Measurements from ENCODE around the gene NRL.

The NRL gene

GRCh38 chr14:24143511-24143910, 28.8 kb upstream of the NRL start:
- no peak for DNase-seq

GRCh38 chr14:24141097-24141880, 26.5 kb upstream of the NRL start, which contains the start of gene EMC9:
EMC9 (minus strand) TSS chr14:24141591; CDS start chr14:24141304, 287 bp downstream.
- peak; percentile 99 for DNase-seq

DNA sequence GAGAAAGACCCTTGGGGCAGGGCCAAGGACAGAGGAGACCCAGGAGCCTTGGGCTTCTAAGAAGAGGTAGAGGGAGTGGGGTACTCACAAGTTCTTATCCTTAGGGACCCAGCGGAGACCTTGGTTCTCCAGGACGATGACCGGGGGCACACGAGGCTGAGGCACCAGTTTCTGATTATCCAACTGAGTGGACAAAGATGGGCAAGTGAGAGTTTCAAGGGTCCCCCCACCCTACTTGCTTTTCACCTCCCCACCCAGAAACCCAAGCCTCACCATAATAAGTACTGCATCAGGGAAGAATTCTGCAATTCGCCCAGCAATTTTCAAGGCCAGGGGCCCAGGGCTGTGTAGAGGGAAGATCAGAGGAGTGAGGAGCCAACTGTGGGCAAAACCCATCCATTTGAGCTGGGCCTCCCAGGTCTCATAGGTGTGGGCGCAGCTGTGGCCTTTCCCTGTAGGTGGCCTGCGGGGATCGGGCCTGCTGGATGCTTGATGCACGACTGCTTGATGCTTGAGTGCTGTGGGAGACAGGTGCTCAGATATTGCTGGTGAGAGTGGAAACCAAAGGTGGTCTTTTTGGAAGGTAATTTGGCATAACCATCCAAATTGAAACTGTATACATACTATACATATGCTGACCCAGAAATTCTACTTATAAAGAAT, 24.7 kb upstream of the NRL start:
- no peak for DNase-seq

- DNase-seq, result no peak
Measured at GRCh38 chr14:24138396-24139271, 23.9 kb upstream of the NRL start.

DNA sequence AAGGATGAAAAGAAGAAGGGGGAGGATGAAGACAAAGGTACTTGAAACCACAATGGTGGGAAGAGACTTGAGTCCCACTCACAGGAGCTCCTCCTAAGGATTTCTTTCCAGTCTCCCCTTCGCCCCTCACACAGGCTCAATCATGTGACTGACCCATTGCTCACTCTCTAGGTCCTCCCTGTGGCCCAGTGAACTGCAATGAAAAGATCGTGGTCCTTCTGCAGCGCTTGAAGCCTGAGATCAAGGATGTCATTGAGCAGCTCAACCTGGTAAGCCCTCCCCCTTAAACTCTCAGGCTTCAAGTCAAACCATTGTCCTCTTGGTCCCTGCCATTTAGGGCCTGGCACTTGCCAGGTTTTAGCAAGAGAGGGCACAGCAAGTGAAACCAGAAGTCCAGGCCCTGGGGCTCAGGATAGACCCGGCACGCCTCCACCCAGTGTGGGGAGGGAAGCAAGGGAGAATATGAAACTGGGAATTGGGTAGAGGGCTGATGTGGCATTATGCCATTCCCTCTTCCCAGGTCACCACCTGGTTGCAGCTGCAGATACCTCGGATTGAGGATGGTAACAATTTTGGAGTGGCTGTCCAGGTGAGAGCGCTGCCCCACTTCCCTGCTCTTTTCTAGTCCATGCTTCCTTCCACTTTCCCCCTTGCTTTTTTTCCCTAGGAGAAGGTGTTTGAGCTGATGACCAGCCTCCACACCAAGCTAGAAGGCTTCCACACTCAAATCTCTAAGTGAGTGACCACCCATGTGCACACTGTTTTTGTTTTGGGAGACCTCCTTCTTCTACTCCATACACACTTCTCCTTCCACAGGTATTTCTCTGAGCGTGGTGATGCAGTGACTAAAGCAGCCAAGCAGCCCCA, 23.0 kb upstream of the NRL start:
- DNase-seq, result no peak

DNA sequence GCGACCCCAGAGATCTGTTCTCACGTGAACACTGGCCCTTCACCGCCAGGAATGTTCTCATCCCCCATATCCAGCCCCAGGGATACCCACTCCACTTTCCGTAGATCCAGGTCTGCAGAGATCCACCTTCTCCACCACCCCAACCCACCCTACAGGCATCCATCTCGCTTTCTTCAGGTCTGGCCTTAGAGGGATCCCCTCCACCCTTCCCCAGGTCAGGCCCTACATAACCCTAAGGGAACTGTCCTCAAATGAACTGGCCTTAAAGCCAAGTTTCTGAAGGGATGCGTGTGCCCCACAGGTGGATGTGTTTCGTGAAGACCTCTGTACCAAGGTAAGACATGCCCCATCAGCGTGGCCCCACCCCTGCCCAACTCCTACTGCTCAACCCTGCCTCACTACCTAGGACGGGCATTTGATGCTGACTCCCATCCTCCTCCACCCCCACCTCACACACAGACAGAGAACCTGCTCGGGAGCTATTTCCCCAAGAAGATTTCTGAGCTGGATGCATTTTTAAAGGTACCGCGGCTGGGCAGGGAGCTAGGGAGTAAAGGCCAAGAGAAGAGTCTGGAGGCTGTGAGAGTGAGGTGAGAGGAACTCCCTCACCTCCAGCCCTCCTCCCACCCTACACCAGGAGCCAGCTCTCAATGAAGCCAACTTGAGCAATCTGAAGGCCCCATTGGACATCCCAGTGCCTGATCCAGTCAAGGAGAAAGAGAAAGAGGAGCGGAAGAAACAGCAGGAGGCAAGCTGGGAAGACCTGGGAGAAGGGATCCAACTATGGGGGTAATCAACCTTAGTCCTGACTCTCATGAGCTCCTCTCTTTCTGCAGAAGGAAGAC, 22.2 kb upstream of the NRL start:
- no peak for DNase-seq

GRCh38 chr14:24135834-24136683, 21.3 kb upstream of the NRL start, which contains the start of gene PSME1:
PSME1 (plus strand) TSS chr14:24136194; CDS start chr14:24136263, 69 bp downstream.
- peak; percentile 72 for DNase-seq

DNA sequence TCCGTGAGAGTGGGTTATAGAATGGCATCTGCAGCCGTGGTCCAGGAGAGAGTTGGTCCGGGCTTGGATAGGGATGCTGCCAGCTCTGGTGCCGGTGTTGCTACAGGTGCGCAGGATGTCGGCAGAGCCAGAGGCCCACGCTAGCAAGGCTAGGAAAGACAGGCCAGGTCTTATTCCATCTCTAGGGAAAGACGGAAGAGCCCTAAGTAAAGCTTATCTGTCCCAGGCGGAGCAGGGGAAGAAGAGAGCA, 20.8 kb upstream of the NRL start:
- DNase-seq, result no peak

DNA sequence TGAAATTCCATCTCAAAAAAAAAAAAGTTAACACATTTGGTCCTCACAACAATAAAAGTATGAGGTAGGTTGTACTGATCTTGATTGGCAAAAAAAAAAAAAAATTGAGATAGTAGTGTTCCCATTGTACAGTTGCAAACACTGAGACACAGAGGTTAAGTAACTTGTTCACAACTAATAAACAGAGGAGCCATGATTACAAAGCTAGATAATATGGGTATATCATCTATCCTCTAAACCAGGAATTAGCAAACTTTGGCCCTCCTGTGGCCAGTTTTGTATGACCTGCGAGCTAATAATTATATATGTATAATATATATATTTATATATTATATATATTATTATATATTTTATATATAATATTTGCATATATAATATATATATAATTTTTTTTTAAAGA, 19.0 kb upstream of the NRL start:
- DNase-seq, result no peak

- DNase-seq, result no peak
Measured at GRCh38 chr14:24132976-24133375, 18.2 kb upstream of the NRL start.

GRCh38 chr14:24132061-24132685, 17.4 kb upstream of the NRL start:
- DNase-seq, result no peak

- DNase-seq, result no peak
Measured at GRCh38 chr14:24131549-24131966, 16.8 kb upstream of the NRL start.

GRCh38 chr14:24130717-24131548, 16.2 kb upstream of the NRL start:
- no peak for DNase-seq

- no peak for DNase-seq
Measured at GRCh38 chr14:24130380-24130716, 15.6 kb upstream of the NRL start, which contains the start of gene FITM1. FITM1 (plus strand) TSS chr14:24130659; CDS start chr14:24131564, 905 bp downstream.

GRCh38 chr14:24129410-24129998, 14.8 kb upstream of the NRL start:
- no peak for DNase-seq

- DNase-seq, result no peak
Measured at GRCh38 chr14:24127673-24128072, 12.9 kb upstream of the NRL start.

DNA sequence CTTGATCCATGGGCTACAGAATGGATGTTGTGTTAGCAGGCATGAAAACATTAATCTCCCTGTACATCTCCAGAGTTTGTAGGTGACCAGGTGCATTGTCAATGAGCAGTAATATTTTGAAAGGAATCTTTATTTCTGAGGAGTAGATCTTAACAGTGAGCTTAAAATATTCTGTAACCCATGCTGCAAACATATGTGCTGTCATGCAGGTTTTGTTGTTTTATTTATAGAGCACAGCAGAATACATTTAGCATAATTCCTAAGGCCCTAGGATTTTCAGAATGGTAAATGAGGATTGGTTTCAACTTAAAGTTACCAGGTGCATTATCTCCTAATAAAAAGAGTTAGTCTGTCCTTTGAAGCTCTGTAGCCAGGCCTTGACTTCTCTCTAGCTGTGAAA, 12.2 kb upstream of the NRL start:
- DNase-seq, result no peak

Measured in NCI-H446 treated with DMSO at 0.1 percent for 48 hours (cell line).